Measurements from ENCODE around the gene NFE2L3. TPM values are rescaled to one million over a fixed set of nuclear protein-coding genes. Genes with fewer than 3 reads are reported as not detected.
"Not testable (repeated sequence)": the region's sequence is repeated elsewhere in the genome, so short reads cannot be mapped to it uniquely, and the experiment has no call there.

Gene NFE2L3
- total and polyA plus RNA-seq, 2 experiments from 2014 or later: 6.5 to 10.0 TPM

GRCh38 chr7:26143298-26144048 lies 8.5 kb upstream of the NFE2L3 start:
- H3K9me2 ChIP-seq (replicated peaks; ENCODE audit: insufficient read depth): no peaks in the 10 kb centered on the region
- TF ChIP-seq EZH2phosphoT487 (IDR thresholded peaks at IDR 0.05; ENCODE audit: low read depth, severe bottlenecking, unreplicated experiment) (no peak), EZH2 (IDR thresholded peaks at IDR 0.05; ENCODE audit: borderline replicate concordance) (no peak), CTCF (IDR thresholded peaks at IDR 0.05; ENCODE audit: poor library complexity) (no peak)
- WGBS (ENCODE audit: low lambda C conversion rate, missing lambda C conversion rate): 40% methylated on average over 5 of the region's 5 CpGs
- peak overlapping the region; percentile 22 for H3K4me2 ChIP-seq
- H3K36me3 ChIP-seq (replicated peaks; ENCODE audit: insufficient read depth, low read depth): no peaks in the 10 kb centered on the region
- H2AFZ ChIP-seq: no peak overlapping the region
- H3K9me3 ChIP-seq (ENCODE audit: low read depth): no peaks in the 10 kb centered on the region
- no peak overlapping the region for H3K4me3 ChIP-seq
- no peaks in the 10 kb centered on the region for H3K27me3 ChIP-seq
- no peak overlapping the region for H3K27ac ChIP-seq
- DNase-seq (ENCODE audit: low spot score): peak; percentile 28
- no peaks in the 10 kb centered on the region for H4K20me1 ChIP-seq (ENCODE audit: insufficient read depth, poor library complexity, severe bottlenecking)
- no peaks in the 10 kb centered on the region for H3K4me1 ChIP-seq (ENCODE audit: insufficient read depth)
- H3K79me2 ChIP-seq: no peaks in the 10 kb centered on the region

GRCh38 chr7:26144184-26145080 lies 7.6 kb upstream of the NFE2L3 start:
- 94% methylated on average over 13 of the region's 13 CpGs for whole genome bisulfite sequencing (ENCODE audit: low lambda C conversion rate, missing lambda C conversion rate)
- H3K4me1 ChIP-seq (ENCODE audit: insufficient read depth): no peaks in the 10 kb centered on the region
- no peaks in the 10 kb centered on the region for H4K20me1 ChIP-seq (ENCODE audit: insufficient read depth, poor library complexity, severe bottlenecking)
- no peak overlapping the region for H2AFZ ChIP-seq
- no peaks in the 10 kb centered on the region for H3K9me3 ChIP-seq (ENCODE audit: low read depth)
- no peaks in the 10 kb centered on the region for H3K79me2 ChIP-seq
- TF ChIP-seq EZH2phosphoT487 (IDR thresholded peaks at IDR 0.05; ENCODE audit: low read depth, severe bottlenecking, unreplicated experiment): no peak
- no peaks in the 10 kb centered on the region for H3K9me2 ChIP-seq (replicated peaks; ENCODE audit: insufficient read depth)
- H3K4me2 ChIP-seq: no peak overlapping the region
- H3K27ac ChIP-seq: no peak overlapping the region
- H3K27me3 ChIP-seq: no peaks in the 10 kb centered on the region
- no peaks in the 10 kb centered on the region for H3K36me3 ChIP-seq (replicated peaks; ENCODE audit: insufficient read depth, low read depth)
- no peak for DNase-seq (ENCODE audit: low spot score)
- H3K4me3 ChIP-seq: no peak overlapping the region

- Histone ChIP-seq H3K9me3 (ENCODE audit: low read depth) (no peaks in the 10 kb centered on the region), H2AFZ (no peak overlapping the region), H3K27me3 (no peaks in the 10 kb centered on the region), H3K79me2 (no peaks in the 10 kb centered on the region), H3K9me2 (replicated peaks; ENCODE audit: insufficient read depth) (no peaks in the 10 kb centered on the region), H3K4me3 (no peak overlapping the region), H3K36me3 (replicated peaks; ENCODE audit: insufficient read depth, low read depth) (no peaks in the 10 kb centered on the region), H4K20me1 (ENCODE audit: insufficient read depth, poor library complexity, severe bottlenecking) (no peaks in the 10 kb centered on the region), H3K4me1 (ENCODE audit: insufficient read depth) (no peaks in the 10 kb centered on the region), H3K27ac (no peak overlapping the region), H3K4me2 (no peak overlapping the region)
- 74% methylated on average over 4 of the region's 4 CpGs for WGBS (ENCODE audit: low lambda C conversion rate, missing lambda C conversion rate)
- TF ChIP-seq EZH2phosphoT487 (IDR thresholded peaks at IDR 0.05; ENCODE audit: low read depth, severe bottlenecking, unreplicated experiment): no peak
- no peak for TF ChIP-seq EZH2 (IDR thresholded peaks at IDR 0.05; ENCODE audit: borderline replicate concordance)
- TF ChIP-seq CTCF (IDR thresholded peaks at IDR 0.05; ENCODE audit: poor library complexity): no peak
- no peak for DNase-seq (ENCODE audit: low spot score)
Observed at GRCh38 chr7:26145238-26145637, 6.8 kb upstream of the NFE2L3 start.

GRCh38 chr7:26147030-26147429 lies 5.0 kb upstream of the NFE2L3 start:
- Histone ChIP-seq H3K79me2 (no peaks in the 10 kb centered on the region), H3K27ac (no peak overlapping the region), H3K4me3 (no peak overlapping the region), H2AFZ (no peak overlapping the region), H3K9me2 (replicated peaks; ENCODE audit: insufficient read depth) (no peaks in the 10 kb centered on the region), H4K20me1 (ENCODE audit: insufficient read depth, poor library complexity, severe bottlenecking) (no peaks in the 10 kb centered on the region), H3K4me2 (no peak overlapping the region), H3K4me1 (ENCODE audit: insufficient read depth) (no peaks in the 10 kb centered on the region), H3K9me3 (ENCODE audit: low read depth) (no peaks in the 10 kb centered on the region), H3K36me3 (replicated peaks; ENCODE audit: insufficient read depth, low read depth) (no peaks in the 10 kb centered on the region), H3K27me3 (peaks cover 5% of the 10 kb centered on the region)
- TF ChIP-seq CTCF (IDR thresholded peaks at IDR 0.05; ENCODE audit: poor library complexity) (no peak), EZH2 (IDR thresholded peaks at IDR 0.05; ENCODE audit: borderline replicate concordance) (no peak), EZH2phosphoT487 (IDR thresholded peaks at IDR 0.05; ENCODE audit: low read depth, severe bottlenecking, unreplicated experiment) (no peak)
- WGBS (ENCODE audit: low lambda C conversion rate, missing lambda C conversion rate): 88% methylated on average over 1 of the region's 1 CpG
- no peak for DNase-seq (ENCODE audit: low spot score)

GRCh38 chr7:26147646-26148306 lies 4.2 kb upstream of the NFE2L3 start:
- not testable (repeated sequence) for H4K20me1 ChIP-seq (ENCODE audit: insufficient read depth, poor library complexity, severe bottlenecking); DNase-seq (ENCODE audit: low spot score); H3K9me2 ChIP-seq (replicated peaks; ENCODE audit: insufficient read depth); H3K27ac ChIP-seq; H3K4me2 ChIP-seq; H2AFZ ChIP-seq; H3K36me3 ChIP-seq (replicated peaks; ENCODE audit: insufficient read depth, low read depth); H3K9me3 ChIP-seq (ENCODE audit: low read depth); H3K27me3 ChIP-seq; H3K4me3 ChIP-seq; H3K4me1 ChIP-seq (ENCODE audit: insufficient read depth); H3K79me2 ChIP-seq
- WGBS (ENCODE audit: low lambda C conversion rate, missing lambda C conversion rate): 98% methylated on average over 22 of the region's 43 CpGs

Data from hepatocyte (in vitro differentiated cells).